MM.1S (cell line): ENCODE measurements around the gene RHOJ.

Experiments used
- EZH2 ChIP-seq: fragments of 300-600 bp; sonication (generic); optimal IDR thresholded peaks from 2 replicates; pipeline ENCODE3; 2017; ENCODE audit warnings: low read depth, mild to moderate bottlenecking, antibody characterized with exemption, low read length, mixed read lengths
- TF ChIP-seq, protein P1 (sequence below): fragments of 300-600 bp; sonication (generic); IDR thresholded peaks from 2 replicates; pipeline ENCODE4 v1.5.1; 2016; ENCODE audit warnings: antibody characterized with exemption, low read length, mixed read lengths

DNA sequence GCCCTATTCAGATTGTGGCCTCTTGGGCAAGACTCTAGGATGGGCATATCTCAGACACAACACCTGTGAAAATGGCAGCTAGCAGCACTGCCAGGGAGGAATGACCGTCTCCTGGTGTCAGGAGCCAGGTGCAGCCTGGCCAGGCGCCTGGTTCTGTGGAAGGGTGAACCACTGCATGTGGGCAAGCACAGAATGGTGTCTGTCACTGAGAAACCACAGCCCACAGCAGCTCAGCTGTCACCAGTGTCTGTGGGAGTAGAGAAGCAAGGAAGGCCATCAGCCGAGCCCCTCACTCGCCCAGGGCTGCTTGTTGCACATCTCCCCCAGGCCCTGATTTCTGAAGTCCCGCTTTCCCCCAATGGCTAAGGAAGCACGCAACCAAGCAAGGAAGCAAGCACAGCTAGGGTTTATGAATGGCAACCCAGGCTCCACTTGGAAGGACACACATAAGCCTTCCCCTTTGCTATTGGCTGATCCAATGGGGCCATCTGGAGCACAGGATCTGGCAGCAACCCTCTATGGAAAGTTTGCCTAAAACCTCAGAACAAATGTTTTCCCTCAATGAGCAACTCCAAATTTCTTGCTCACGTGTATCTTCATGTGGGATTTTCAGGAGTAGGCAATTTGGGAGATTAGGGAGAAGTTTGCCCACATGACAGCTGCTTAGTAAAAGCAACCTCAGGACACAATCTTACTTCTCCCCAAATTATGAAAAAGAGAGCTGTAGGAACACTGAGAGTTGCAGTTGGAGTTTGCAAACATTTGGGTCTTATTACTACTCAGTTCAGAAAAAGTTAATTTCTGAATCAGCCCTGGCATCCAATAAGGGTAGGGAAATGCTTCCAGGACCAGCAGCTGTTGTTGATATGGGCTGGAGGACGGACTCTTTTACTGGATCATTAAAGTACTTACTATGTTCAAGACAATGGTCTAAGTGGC is 69.7 kb downstream of the RHOJ start:
- TF ChIP-seq, protein P1, sequence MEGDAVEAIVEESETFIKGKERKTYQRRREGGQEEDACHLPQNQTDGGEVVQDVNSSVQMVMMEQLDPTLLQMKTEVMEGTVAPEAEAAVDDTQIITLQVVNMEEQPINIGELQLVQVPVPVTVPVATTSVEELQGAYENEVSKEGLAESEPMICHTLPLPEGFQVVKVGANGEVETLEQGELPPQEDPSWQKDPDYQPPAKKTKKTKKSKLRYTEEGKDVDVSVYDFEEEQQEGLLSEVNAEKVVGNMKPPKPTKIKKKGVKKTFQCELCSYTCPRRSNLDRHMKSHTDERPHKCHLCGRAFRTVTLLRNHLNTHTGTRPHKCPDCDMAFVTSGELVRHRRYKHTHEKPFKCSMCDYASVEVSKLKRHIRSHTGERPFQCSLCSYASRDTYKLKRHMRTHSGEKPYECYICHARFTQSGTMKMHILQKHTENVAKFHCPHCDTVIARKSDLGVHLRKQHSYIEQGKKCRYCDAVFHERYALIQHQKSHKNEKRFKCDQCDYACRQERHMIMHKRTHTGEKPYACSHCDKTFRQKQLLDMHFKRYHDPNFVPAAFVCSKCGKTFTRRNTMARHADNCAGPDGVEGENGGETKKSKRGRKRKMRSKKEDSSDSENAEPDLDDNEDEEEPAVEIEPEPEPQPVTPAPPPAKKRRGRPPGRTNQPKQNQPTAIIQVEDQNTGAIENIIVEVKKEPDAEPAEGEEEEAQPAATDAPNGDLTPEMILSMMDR, result no peak
- TF ChIP-seq EZH2, result no peak
